SJCRH30 (cell line): ENCODE measurements around the gene ENTHD1. TPM values are rescaled to one million over a fixed set of nuclear protein-coding genes. Genes with fewer than 3 reads are reported as not detected.
"Not testable (repeated sequence)": the region's sequence is repeated elsewhere in the genome, so short reads cannot be mapped to it uniquely, and the experiment has no call there.

Experiments used
- DNase-seq, 2 experiments: peaks; one replicate each; pipeline ENCODE4 v3.0.0-alpha.2; 2015 to 2020
- H3K27ac ChIP-seq: fragments of 250-450 bp; sonication (Bioruptor Pico); 2 replicates; pipeline ENCODE4 v1.5.1; 2020; ENCODE audit warnings: mild to moderate bottlenecking, moderate library complexity
- H3K27me3 ChIP-seq: fragments of 250-450 bp; sonication (Bioruptor Pico); 2 replicates; pipeline ENCODE4 v1.5.1; 2020; ENCODE audit warnings: mild to moderate bottlenecking, moderate library complexity
- H3K36me3 ChIP-seq: fragments of 250-450 bp; sonication (Bioruptor Pico); 2 replicates; pipeline ENCODE4 v1.5.1; 2020; ENCODE audit warnings: mild to moderate bottlenecking, moderate library complexity
- H3K4me1 ChIP-seq: fragments of 250-450 bp; sonication (Bioruptor Pico); 2 replicates; pipeline ENCODE4 v1.5.1; 2020; ENCODE audit warnings: mild to moderate bottlenecking, moderate library complexity
- H3K4me3 ChIP-seq: fragments of 250-450 bp; sonication (Bioruptor Pico); 2 replicates; pipeline ENCODE4 v1.5.1; 2020; ENCODE audit warnings: mild to moderate bottlenecking, moderate library complexity
- H3K9me3 ChIP-seq: fragments of 250-450 bp; sonication (Bioruptor Pico); replicated peaks from 2 replicates; pipeline ENCODE4 v1.5.1; 2020; ENCODE audit warnings: mild to moderate bottlenecking, moderate library complexity
- total RNA-seq: library from RNA; depleted of rRNA; stranded (reverse); fragments of >200 nt; shearing (Covaris generic); gene quantifications from 2 replicates; pipeline ENCODE4 v1.2.3, GENCODE V29; 2014

Gene ENTHD1
- total RNA-seq, 1 experiment from 2014 or later = not detected

GRCh38 chr22:39896313-39896996 is 2.9 kb upstream of the ENTHD1 start:
- Histone ChIP-seq H3K9me3 (no peaks in the 10 kb centered on the region), H3K4me1 (no peaks in the 10 kb centered on the region), H3K4me3 (no peak overlapping the region), H3K27me3 (no peaks in the 10 kb centered on the region), H3K27ac (no peak overlapping the region), H3K36me3 (no peaks in the 10 kb centered on the region)
- DNase-seq = no peak

GRCh38 chr22:39895682-39896081 is 2.1 kb upstream of the ENTHD1 start:
- Histone ChIP-seq H3K4me3 (no peak overlapping the region), H3K27me3 (no peaks in the 10 kb centered on the region), H3K4me1 (no peaks in the 10 kb centered on the region), H3K27ac (no peak overlapping the region), H3K9me3 (no peaks in the 10 kb centered on the region), H3K36me3 (no peaks in the 10 kb centered on the region)
- no peak for DNase-seq

- Histone ChIP-seq H3K27me3 (no peaks in the 10 kb centered on the region), H3K4me1 (no peaks in the 10 kb centered on the region), H3K36me3 (no peaks in the 10 kb centered on the region), H3K4me3 (no peak overlapping the region), H3K27ac (no peak overlapping the region), H3K9me3 (no peaks in the 10 kb centered on the region)
- DNase-seq = no peak
These were observed 1.1 kb upstream of the ENTHD1 start for GRCh38 chr22:39894554-39895092.

- H3K9me3 ChIP-seq, DNase-seq, H3K4me3 ChIP-seq, H3K4me1 ChIP-seq, H3K27me3 ChIP-seq, H3K27ac ChIP-seq, H3K36me3 ChIP-seq: not testable (repeated sequence)
These were observed 3.6 kb downstream of the ENTHD1 start for GRCh38 chr22:39889924-39890323.

GRCh38 chr22:39883057-39883456 is 10.5 kb downstream of the ENTHD1 start:
- Histone ChIP-seq H3K9me3 (no peaks in the 10 kb centered on the region), H3K27ac (no peak overlapping the region), H3K36me3 (no peaks in the 10 kb centered on the region), H3K27me3 (no peaks in the 10 kb centered on the region), H3K4me1 (no peaks in the 10 kb centered on the region), H3K4me3 (no peak overlapping the region)
- no peak for DNase-seq

- H3K36me3 ChIP-seq = no peaks in the 10 kb centered on the region
- no peaks in the 10 kb centered on the region for H3K9me3 ChIP-seq
- no peaks in the 10 kb centered on the region for H3K4me1 ChIP-seq
- H3K4me3 ChIP-seq = no peak overlapping the region
- no peak for DNase-seq
- H3K27ac ChIP-seq = no peak overlapping the region
- no peaks in the 10 kb centered on the region for H3K27me3 ChIP-seq
These were observed 12.8 kb downstream of the ENTHD1 start for GRCh38 chr22:39880722-39881121.

- Histone ChIP-seq H3K27ac (no peak overlapping the region), H3K27me3 (no peaks in the 10 kb centered on the region)
These were observed 16.3 kb downstream of the ENTHD1 start for GRCh38 chr22:39877079-39877845.

GRCh38 chr22:39875176-39875885 is 18.2 kb downstream of the ENTHD1 start:
- not testable (repeated sequence) for H3K27ac ChIP-seq, DNase-seq, H3K4me3 ChIP-seq, H3K9me3 ChIP-seq, H3K4me1 ChIP-seq, H3K36me3 ChIP-seq, H3K27me3 ChIP-seq

More at GRCh38 chr22:39877079-39877845, 16.3 kb downstream of the ENTHD1 start:
- DNase-seq = no peak
- no peaks in the 10 kb centered on the region for H3K4me1 ChIP-seq
- H3K36me3 ChIP-seq = no peaks in the 10 kb centered on the region
- no peaks in the 10 kb centered on the region for H3K9me3 ChIP-seq
- H3K4me3 ChIP-seq = no peak overlapping the region

- H3K36me3 ChIP-seq = no peaks in the 10 kb centered on the region
- H3K27me3 ChIP-seq = no peaks in the 10 kb centered on the region
- H3K27ac ChIP-seq = no peak overlapping the region
- no peak for DNase-seq
- H3K4me3 ChIP-seq = no peak overlapping the region
- H3K4me1 ChIP-seq = no peaks in the 10 kb centered on the region
- H3K9me3 ChIP-seq = no peaks in the 10 kb centered on the region
These were observed 19.6 kb downstream of the ENTHD1 start for GRCh38 chr22:39873965-39874364.

- no peaks in the 10 kb centered on the region for H3K9me3 ChIP-seq
- no peaks in the 10 kb centered on the region for H3K4me1 ChIP-seq
- no peak for DNase-seq
- no peak overlapping the region for H3K4me3 ChIP-seq
- no peaks in the 10 kb centered on the region for H3K27me3 ChIP-seq
- H3K36me3 ChIP-seq = no peaks in the 10 kb centered on the region
- H3K27ac ChIP-seq = no peak overlapping the region
These were observed 21.0 kb downstream of the ENTHD1 start for GRCh38 chr22:39872548-39872947.

- H3K4me3 ChIP-seq = no peak overlapping the region
- H3K27me3 ChIP-seq = no peaks in the 10 kb centered on the region
- no peaks in the 10 kb centered on the region for H3K4me1 ChIP-seq
- H3K27ac ChIP-seq = no peak overlapping the region
- H3K9me3 ChIP-seq = no peaks in the 10 kb centered on the region
- DNase-seq = no peak
- no peaks in the 10 kb centered on the region for H3K36me3 ChIP-seq
These were observed 22.4 kb downstream of the ENTHD1 start for GRCh38 chr22:39871008-39871798.

- not testable (repeated sequence) for H3K27ac ChIP-seq, DNase-seq, H3K4me3 ChIP-seq, H3K9me3 ChIP-seq, H3K4me1 ChIP-seq, H3K27me3 ChIP-seq, H3K36me3 ChIP-seq
These were observed 23.8 kb downstream of the ENTHD1 start for GRCh38 chr22:39869797-39870196.

GRCh38 chr22:39868741-39869140 is 24.8 kb downstream of the ENTHD1 start:
- H3K27me3 ChIP-seq = no peaks in the 10 kb centered on the region
- no peaks in the 10 kb centered on the region for H3K9me3 ChIP-seq
- H3K36me3 ChIP-seq = no peaks in the 10 kb centered on the region
- no peak for DNase-seq
- H3K27ac ChIP-seq = no peak overlapping the region
- no peaks in the 10 kb centered on the region for H3K4me1 ChIP-seq
- no peak overlapping the region for H3K4me3 ChIP-seq

- H3K36me3 ChIP-seq = no peaks in the 10 kb centered on the region
- no peaks in the 10 kb centered on the region for H3K27me3 ChIP-seq
- no peak overlapping the region for H3K27ac ChIP-seq
- no peak overlapping the region for H3K4me3 ChIP-seq
- H3K9me3 ChIP-seq = no peaks in the 10 kb centered on the region
- no peak for DNase-seq
- H3K4me1 ChIP-seq = no peaks in the 10 kb centered on the region
These were observed 33.5 kb downstream of the ENTHD1 start for GRCh38 chr22:39859903-39860588.
